HG03354 (cell line): ENCODE results near the gene TMPRSS9.

ENCODE experiments used
- ATAC-seq: cut with Tn5 transposase; IDR thresholded peaks from one replicate; pipeline ENCODE4 v1.9.1; 2021; ENCODE audit warnings: mild to moderate bottlenecking; ENCODE audit not compliant: unreplicated experiment, poor library complexity, severe bottlenecking

The TMPRSS9 gene

GRCh38 chr19:2427429-2428320 lies 67.6 kb downstream of the TMPRSS9 start, which contains the start of gene TIMM13:
TIMM13 (minus strand) TSS chr19:2427586; CDS start chr19:2427533, 53 bp downstream.
- peak; percentile 81 for ATAC-seq

DNA sequence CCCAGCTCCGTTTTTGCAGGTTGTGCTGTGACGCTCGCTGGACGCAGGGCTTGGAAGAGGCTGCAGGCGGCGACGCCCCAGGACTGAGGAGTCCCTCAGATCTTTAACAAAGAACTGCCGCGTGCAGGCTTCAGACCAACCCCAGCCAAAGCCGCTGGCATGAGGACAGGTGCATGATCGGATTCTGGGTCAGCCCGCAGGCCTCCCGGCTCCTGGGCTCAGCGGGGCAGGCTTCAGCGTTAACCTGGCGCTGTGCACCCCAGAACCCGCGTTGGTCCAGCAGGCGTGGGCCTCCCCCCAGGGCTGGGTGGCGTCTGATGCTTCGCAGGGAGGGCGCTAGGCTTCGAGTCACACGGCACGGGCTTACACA lies 68.2 kb downstream of the TMPRSS9 start:
- no peak for ATAC-seq

GRCh38 chr19:2428756-2429711 lies 69.0 kb downstream of the TMPRSS9 start:
- no peak for ATAC-seq

DNA sequence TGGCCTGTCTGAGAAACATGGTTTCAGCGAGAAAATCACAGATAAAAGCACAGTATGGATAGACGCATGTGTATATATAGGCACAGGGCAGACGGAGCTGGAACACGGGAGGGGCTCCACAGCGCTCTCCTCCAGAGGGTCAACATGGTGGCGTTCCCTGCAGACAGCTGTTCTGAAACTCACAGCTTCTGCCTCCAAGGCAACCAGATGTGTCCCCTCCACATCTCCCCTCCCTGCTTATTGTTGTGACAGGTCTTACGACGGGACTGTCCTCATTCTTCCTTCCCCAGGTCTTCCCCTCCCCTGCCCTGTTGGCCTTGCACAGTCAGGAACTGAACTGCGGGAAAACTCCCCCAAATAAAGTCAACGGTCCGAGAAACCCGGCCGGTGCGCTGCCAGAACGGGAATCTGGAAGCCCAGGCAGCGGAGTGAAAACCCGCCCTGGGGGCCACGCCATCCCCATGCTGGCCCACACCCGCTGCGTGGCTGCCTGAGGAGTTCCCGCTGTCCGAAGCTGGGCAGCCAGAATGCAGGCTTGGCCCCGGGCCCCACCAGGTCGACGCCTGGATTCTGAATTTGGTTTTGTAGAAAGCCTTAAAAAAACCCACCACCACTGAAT lies 70.0 kb downstream of the TMPRSS9 start:
- ATAC-seq, result no peak

DNA sequence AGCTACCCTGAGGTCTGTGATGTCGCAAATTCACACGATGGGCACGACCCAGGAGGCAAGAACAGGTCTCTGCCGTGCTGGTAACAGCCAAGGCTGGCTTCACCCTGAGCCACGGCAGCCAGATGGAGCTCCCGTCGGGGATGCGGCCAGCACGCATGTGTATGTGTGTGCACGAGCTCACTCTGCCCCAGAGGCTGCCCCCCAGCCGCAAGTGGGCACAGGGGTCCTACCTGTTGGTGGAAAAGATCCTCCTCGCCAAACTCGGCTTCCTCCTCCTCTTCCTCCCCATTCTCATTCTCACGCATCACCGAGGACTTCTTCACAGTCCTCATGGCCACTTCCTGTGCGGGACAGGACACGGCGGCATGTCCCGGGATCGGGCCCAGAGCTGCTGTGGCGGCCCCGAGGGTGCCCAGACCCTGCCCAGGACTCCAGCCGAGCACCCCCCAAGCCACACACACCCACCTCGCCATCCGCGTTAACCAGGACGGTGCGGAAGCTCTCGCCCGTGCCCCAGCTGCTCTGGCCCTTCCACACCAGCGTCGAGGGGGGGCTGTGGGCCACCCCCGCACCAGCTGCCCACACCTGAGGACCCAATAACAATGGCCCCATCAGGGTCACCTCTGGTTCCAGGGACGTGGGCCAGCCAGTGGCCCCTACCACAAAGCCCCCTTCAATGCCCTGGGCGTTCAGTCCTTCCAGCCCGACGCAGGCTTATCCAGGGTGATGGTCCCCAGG lies 71.4 kb downstream of the TMPRSS9 start:
- no peak for ATAC-seq

GRCh38 chr19:2432131-2432848 lies 72.2 kb downstream of the TMPRSS9 start:
- no peak for ATAC-seq

DNA sequence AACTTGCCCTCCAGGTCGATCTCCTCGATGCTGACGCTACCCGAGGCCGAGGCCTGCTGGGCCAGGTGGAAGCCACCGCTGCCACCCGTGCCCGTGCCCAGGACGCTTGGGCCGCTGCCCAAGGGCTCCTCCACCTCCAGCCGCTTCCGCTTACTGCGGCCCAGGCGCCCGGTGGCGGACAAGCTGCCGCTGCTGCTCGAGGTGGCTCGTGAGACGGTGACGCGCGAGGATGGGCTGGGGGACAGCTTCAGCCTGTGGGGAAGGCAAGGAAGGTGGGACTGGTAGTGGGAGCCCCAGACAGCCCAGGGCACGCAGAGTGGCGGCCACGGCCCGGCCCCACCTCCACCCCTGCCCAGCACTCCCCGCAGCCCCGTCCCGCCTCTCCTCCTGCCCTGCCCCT lies 73.8 kb downstream of the TMPRSS9 start:
- no peak for ATAC-seq

- ATAC-seq, result no peak
Measured at GRCh38 chr19:2434267-2434666, 74.2 kb downstream of the TMPRSS9 start.

GRCh38 chr19:2434721-2435265 lies 74.7 kb downstream of the TMPRSS9 start:
- ATAC-seq, result no peak

GRCh38 chr19:2436384-2436783 lies 76.3 kb downstream of the TMPRSS9 start:
- no peak for ATAC-seq

DNA sequence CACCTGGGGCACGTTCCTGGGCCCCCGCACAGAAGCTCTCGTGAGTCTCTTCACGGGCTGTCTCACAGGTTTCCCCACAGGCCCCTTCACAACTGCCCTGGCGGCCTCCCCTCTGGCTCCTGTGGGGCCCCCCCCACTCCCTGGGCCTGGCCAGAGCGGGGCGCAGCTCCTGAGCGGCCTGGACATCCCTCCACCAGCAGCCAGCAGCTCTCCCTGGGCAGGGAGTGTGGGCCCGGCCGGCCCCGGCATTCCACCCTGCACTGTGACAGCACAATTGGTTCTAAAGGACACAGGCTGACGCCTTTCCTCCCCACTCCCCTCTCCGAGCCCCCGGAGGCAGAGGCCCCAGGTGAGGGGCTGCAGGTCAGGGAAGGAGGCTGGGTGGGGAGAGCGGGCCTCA lies 76.9 kb downstream of the TMPRSS9 start:
- ATAC-seq, result no peak

DNA sequence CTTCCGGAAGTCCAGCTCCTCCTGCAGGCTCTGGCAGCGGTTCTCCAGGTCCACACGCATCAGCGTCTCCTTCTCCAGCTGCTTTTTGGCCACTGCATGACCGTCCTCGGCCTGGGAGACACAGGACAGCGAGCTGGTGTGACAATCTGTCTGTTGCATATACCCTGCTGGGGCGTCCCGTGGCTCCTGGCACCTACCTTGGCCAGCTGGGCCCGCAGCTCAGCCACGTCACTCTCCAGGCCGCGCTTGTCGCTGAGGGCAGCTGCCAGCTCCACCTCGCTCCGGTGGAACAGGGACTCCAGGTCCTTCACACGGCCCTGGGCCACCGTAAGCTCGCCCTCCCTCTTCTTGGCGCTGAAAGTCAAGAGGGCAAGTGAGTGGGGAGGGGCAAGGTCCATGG lies 78.1 kb downstream of the TMPRSS9 start:
- no peak for ATAC-seq

DNA sequence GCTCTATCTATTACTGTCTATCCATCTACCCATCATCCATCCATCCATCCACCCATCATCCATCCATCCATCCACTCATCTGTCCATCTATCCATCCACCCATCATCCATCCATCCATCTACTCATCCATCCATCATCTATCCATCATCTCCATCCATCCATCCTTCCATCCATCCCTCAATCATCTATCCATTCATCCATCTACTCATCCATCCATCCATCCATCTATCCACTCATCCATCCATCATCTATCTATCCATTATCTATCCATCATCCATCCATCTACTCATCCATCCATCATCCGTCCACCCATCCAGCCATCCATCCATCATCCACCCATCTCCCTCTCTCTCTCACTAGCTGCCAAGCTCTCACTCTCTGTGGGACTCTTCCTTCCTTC lies 80.5 kb downstream of the TMPRSS9 start:
- ATAC-seq, result no peak

DNA sequence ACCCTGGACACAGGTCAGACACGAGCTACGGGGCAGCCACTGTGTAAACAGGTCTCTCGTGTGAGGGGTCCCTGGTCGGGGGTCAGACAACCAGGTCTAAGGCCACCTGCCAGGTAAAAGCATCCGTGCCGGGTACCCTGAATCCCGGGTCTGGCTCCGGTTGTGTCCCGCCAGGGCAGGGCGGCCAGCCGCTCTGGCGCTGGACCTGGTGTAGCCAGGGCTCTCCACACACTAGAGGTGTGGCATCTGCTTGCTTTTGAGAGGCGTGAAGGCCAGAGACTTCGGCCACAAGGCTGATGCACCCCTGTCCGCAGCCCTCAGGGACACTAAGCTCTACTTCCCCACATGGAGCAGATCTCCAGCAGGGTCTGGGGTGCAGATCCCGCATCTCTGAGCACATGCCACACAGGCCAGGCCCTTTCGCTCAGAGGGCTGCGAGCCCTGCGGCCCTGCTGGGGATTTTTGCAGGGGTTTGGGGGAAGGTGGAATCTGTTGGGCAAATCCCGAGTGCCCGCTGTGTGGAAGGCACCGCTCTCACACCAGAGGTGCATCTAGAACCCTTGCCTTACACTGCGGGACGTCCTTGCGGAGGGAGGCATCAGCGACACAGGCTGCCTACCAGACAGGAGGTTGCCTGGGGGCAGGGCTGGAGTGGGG lies 81.2 kb downstream of the TMPRSS9 start:
- no peak for ATAC-seq

DNA sequence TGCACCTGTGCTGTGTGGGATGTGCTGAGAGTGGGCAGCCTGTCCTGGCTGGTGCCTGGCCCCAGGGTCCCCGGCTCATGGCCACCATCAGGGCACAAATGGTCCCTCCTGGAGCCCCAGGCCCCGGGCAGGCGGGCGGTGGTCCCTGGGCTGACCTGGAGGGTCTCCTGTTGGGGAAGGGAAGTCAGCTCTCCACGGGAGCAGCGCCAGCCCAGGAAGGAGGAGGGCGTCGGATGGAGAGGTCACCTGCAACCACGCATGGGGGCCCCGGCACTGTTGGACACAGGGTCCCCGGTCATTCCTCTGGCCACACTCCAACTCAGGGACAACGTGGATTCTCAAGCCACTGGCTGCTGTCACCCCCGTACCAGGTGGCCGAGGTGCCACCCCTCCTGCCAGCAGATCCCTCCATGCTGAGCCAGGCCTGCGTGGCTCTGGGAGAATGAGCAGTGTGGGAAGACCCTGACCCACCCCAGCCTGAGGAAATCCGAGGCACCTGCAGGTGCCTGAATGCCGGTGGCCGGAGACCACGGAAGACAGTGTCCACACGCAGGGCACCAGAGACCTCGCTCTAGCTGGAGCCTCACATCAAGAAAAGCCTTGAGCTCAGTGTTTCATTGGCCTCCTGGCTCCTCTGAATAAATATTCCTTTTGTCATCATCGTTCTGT lies 83.2 kb downstream of the TMPRSS9 start:
- ATAC-seq, result no peak

DNA sequence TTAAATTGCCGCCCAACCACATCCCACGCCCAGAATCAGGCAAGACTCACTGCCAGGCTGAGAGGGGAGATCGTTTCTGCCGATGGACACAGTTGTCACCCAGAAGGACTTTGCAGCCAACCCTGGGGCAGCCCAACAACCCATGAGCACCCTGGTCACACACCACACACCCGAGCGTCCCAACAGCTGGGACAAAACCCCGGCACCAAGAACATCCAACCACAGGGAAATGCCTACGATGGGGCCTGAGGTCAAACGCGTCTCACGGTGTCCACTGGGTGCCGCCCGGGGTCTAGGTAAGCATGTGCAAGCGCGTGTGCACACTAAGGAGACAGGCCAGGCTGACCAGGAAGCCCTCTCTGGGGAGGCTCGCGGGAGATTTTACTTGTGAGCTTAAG lies 83.7 kb downstream of the TMPRSS9 start:
- no peak for ATAC-seq

- ATAC-seq, result no peak
Measured at GRCh38 chr19:2444251-2445002, 84.4 kb downstream of the TMPRSS9 start.
